H9 (cell line): Measurements from ENCODE around the gene MUL1. TPM values are rescaled to one million over a fixed set of nuclear protein-coding genes. Genes with fewer than 3 reads are reported as not detected.

Experiments used
- DNase-seq: peaks from one replicate; pipeline ENCODE4 v3.0.0-alpha.2; 2017
- H2AFZ ChIP-seq: one replicate; pipeline ENCODE4 v1.6.1; 2013; ENCODE audit warnings: mild to moderate bottlenecking, low read length, control low read depth, moderate library complexity
- H2AK5ac ChIP-seq: 2 replicates; pipeline ENCODE4 v1.6.1; 2013; ENCODE audit warnings: low read length, control low read depth, mixed read lengths; ENCODE audit not compliant: insufficient read length
- H2BK120ac ChIP-seq: one replicate; pipeline ENCODE4 v1.6.1; 2013; ENCODE audit warnings: low read depth, mild to moderate bottlenecking, low read length, control low read depth, inconsistent platforms; ENCODE audit not compliant: poor library complexity, severe bottlenecking
- H2BK12ac ChIP-seq: 2 replicates; pipeline ENCODE4 v1.6.1; 2013; ENCODE audit warnings: low read length, control low read depth, mixed read lengths, low read depth; ENCODE audit not compliant: insufficient read length
- H2BK15ac ChIP-seq: 2 replicates; pipeline ENCODE4 v1.6.1; 2013; ENCODE audit warnings: low read depth, low read length, control low read depth
- H2BK20ac ChIP-seq: one replicate; pipeline ENCODE4 v1.6.1; 2013; ENCODE audit warnings: low read depth, mild to moderate bottlenecking, low read length, control low read depth, inconsistent platforms; ENCODE audit not compliant: poor library complexity, severe bottlenecking
- H2BK5ac ChIP-seq: 2 replicates; pipeline ENCODE4 v1.6.1; 2013; ENCODE audit warnings: low read length, control low read depth, mixed read lengths; ENCODE audit not compliant: insufficient read length
- H3K14ac ChIP-seq: 2 replicates; pipeline ENCODE4 v1.6.1; 2013; ENCODE audit warnings: low read length, control low read depth; ENCODE audit not compliant: insufficient read depth
- H3K18ac ChIP-seq: 2 replicates; pipeline ENCODE4 v1.6.1; 2013; ENCODE audit warnings: low read depth, mild to moderate bottlenecking, mixed read lengths, low read length, control low read depth; ENCODE audit not compliant: insufficient read length
- H3K23ac ChIP-seq: 2 replicates; pipeline ENCODE4 v1.6.1; 2013; ENCODE audit warnings: low read length, control low read depth, mixed read lengths, low read depth; ENCODE audit not compliant: insufficient read length
- H3K23me2 ChIP-seq: 2 replicates; pipeline ENCODE4 v1.6.1; 2013; ENCODE audit warnings: low read depth, mild to moderate bottlenecking, mixed read lengths, low read length, control low read depth; ENCODE audit not compliant: insufficient read length, poor library complexity, severe bottlenecking
- H3K27ac ChIP-seq: 2 replicates; pipeline ENCODE4 v1.5.1; 2013; ENCODE audit warnings: low read length, control low read depth, mixed read lengths, low read depth; ENCODE audit not compliant: insufficient read length
- H3K27me3 ChIP-seq: 2 replicates; pipeline ENCODE4 v1.6.1; 2013; ENCODE audit warnings: low read length, control low read depth, inconsistent platforms; ENCODE audit not compliant: insufficient read depth
- H3K4ac ChIP-seq: 2 replicates; pipeline ENCODE4 v1.6.1; 2013; ENCODE audit warnings: low read depth, mild to moderate bottlenecking, control low read depth, inconsistent platforms, low read length, moderate library complexity
- H3K4me1 ChIP-seq: 2 replicates; pipeline ENCODE4 v1.6.1; 2013; ENCODE audit warnings: low read length, control low read depth, inconsistent platforms; ENCODE audit not compliant: insufficient read depth
- H3K4me2 ChIP-seq: 2 replicates; pipeline ENCODE4 v1.6.1; 2013; ENCODE audit warnings: low read length, control low read depth, mixed read lengths; ENCODE audit not compliant: insufficient read length, insufficient read depth
- H3K56ac ChIP-seq: 2 replicates; pipeline ENCODE4 v1.6.1; 2013; ENCODE audit warnings: low read depth, mild to moderate bottlenecking, mixed read lengths, low read length, control low read depth; ENCODE audit not compliant: insufficient read length
- H3K79me1 ChIP-seq: 2 replicates; pipeline ENCODE4 v1.6.1; 2013; ENCODE audit warnings: low read depth, mild to moderate bottlenecking, moderate library complexity, low read length, control low read depth, inconsistent platforms; ENCODE audit not compliant: insufficient read depth, poor library complexity, severe bottlenecking
- H3K79me2 ChIP-seq: 2 replicates; pipeline ENCODE4 v1.6.1; 2013; ENCODE audit warnings: low read length, control low read depth, inconsistent platforms; ENCODE audit not compliant: insufficient read depth
- H3K9ac ChIP-seq: 2 replicates; pipeline ENCODE4 v1.6.1; 2013; ENCODE audit warnings: low read length, control low read depth, mixed read lengths; ENCODE audit not compliant: insufficient read length; ENCODE audit errors: extremely low read depth
- H3K9me3 ChIP-seq: one replicate; pipeline ENCODE4 v1.6.1; 2013; ENCODE audit warnings: low read depth, low read length, inconsistent platforms; ENCODE audit not compliant: control insufficient read depth
- H3T11ph ChIP-seq: one replicate; pipeline ENCODE4 v1.6.1; 2013; ENCODE audit warnings: mild to moderate bottlenecking, low read length, control low read depth, inconsistent platforms
- H4K20me1 ChIP-seq: one replicate; pipeline ENCODE4 v1.6.1; 2013; ENCODE audit not compliant: control insufficient read depth, insufficient read length, insufficient read depth
- H4K5ac ChIP-seq: 2 replicates; pipeline ENCODE4 v1.6.1; 2013; ENCODE audit warnings: low read depth, mild to moderate bottlenecking, mixed read lengths, low read length, control low read depth; ENCODE audit not compliant: insufficient read length
- H4K8ac ChIP-seq: replicated peaks from 2 replicates; pipeline ENCODE4 v1.6.1; 2013; ENCODE audit warnings: low read length, control low read depth, mixed read lengths, low read depth; ENCODE audit not compliant: insufficient read length
- H4K91ac ChIP-seq: 2 replicates; pipeline ENCODE4 v1.6.1; 2013; ENCODE audit warnings: low read depth, mild to moderate bottlenecking, moderate library complexity, mixed read lengths, low read length, control low read depth; ENCODE audit not compliant: insufficient read length
- H3K27ac Mint-ChIP-seq, 3 experiments: 2 replicates in 2 of 3; 3 replicates in 1 of 3; pipeline ENCODE4 v1.8.0; 2020 to 2021; ENCODE audit warnings: mixed read lengths in 3 of 3, mild to moderate bottlenecking in 1 of 3, moderate library complexity in 1 of 3
- H3K27me3 Mint-ChIP-seq: 2 replicates; pipeline ENCODE4 v1.8.0; 2021; ENCODE audit warnings: low read depth, mild to moderate bottlenecking, moderate library complexity, mixed read lengths
- H3K36me3 Mint-ChIP-seq, 3 experiments: 2 replicates in 2 of 3; 3 replicates in 1 of 3; pipeline ENCODE4 v1.8.0; 2020 to 2021; ENCODE audit warnings: low read depth in 3 of 3, mixed read lengths in 3 of 3; ENCODE audit not compliant: insufficient read depth in 1 of 3
- H3K4me1 Mint-ChIP-seq, 2 experiments: 2 replicates each; pipeline ENCODE4 v1.8.0; 2020; ENCODE audit warnings: mixed read lengths in 2 of 2
- H3K4me3 Mint-ChIP-seq, 2 experiments: 2 replicates in 1 of 2; 3 replicates in 1 of 2; pipeline ENCODE4 v1.8.0; 2020 to 2021; ENCODE audit warnings: mild to moderate bottlenecking in 2 of 2, mixed read lengths in 2 of 2, moderate library complexity in 1 of 2
- H3K9me3 Mint-ChIP-seq, 2 experiments: 2 replicates in 1 of 2; 3 replicates in 1 of 2; pipeline ENCODE4 v1.8.0; 2020; ENCODE audit warnings: mild to moderate bottlenecking in 2 of 2, mixed read lengths in 2 of 2, moderate library complexity in 1 of 2
- WGBS: extraction: QIAGEN DNeasy Blood & Tissue Kit; methylation state at CpG from one replicate; pipeline ENCODE4 v1.1.7; 2013; ENCODE audit warnings: missing lambda C conversion rate, low lambda C conversion rate, mixed read lengths; ENCODE audit not compliant: insufficient read length; ENCODE audit errors: extremely low coverage; 5-methylcytosine and 5-hydroxymethylcytosine counted together
- total RNA-seq: library from RNA; stranded (reverse); gene quantifications from 2 replicates; pipeline ENCODE4 v1.2.1, GENCODE V29; 2021
- TF ChIP-seq, protein P1 (sequence below): fragments of 200-600 bp; sonication (generic); conservative IDR thresholded peaks from 3 replicates; pipeline ENCODE4 v1.8.0; 2021; ENCODE audit warnings: antibody characterized with exemption, mild to moderate bottlenecking

MUL1 gene
- total RNA-seq, 1 experiment from 2014 or later = 27.1 TPM

DNA sequence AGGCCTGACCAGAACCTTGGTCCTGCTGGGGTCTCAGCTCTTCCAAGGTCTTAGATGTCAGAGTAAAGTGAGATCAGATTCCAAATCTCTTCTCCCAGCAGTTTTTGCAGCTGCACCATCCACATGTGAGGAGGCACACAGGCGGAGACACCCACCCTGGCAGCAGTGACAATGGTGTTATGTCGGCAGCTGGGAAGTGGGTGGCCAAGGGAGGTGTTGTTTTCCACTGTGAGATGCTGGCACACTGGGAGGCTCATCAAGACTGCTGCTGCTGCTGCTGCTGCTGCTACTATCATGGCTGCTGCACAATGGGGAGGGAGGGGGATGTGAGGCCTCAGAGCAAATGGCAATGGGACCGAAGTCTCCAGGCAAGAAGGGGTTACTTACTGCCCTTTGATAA lies 45.6 kb downstream of the MUL1 start:
- H4K5ac ChIP-seq = no peak overlapping the region
- no peaks in the 10 kb centered on the region for H3K9me3 ChIP-seq
- no peaks in the 10 kb centered on the region for H3K27me3 ChIP-seq
- Mint-ChIP-seq H3K9me3 (peaks cover 0 to 6% of the 10 kb centered on the region in 2 experiments; a peak in 1 of 5 replicates), H3K27ac (no peak overlapping the region), H3K4me3 (no peak overlapping the region), H3K36me3 (no peaks in the 10 kb centered on the region), H3K27me3 (peaks cover 34% of the 10 kb centered on the region), H3K4me1 (no peaks in the 10 kb centered on the region)
- H3K14ac ChIP-seq = no peak overlapping the region
- H3K23ac ChIP-seq = no peak overlapping the region
- H3K79me2 ChIP-seq = no peaks in the 10 kb centered on the region
- WGBS = no CpG with 5 or more reads among the region's 3 CpGs
- no peak overlapping the region for H2BK15ac ChIP-seq
- no peak overlapping the region for H2AK5ac ChIP-seq
- no peak overlapping the region for H2BK120ac ChIP-seq
- no peaks in the 10 kb centered on the region for H3K23me2 ChIP-seq
- H3K4ac ChIP-seq = no peak overlapping the region
- H2BK20ac ChIP-seq = no peak overlapping the region
- no peaks in the 10 kb centered on the region for H4K20me1 ChIP-seq
- no peak overlapping the region for H3K9ac ChIP-seq
- H3K4me1 ChIP-seq = no peaks in the 10 kb centered on the region
- H2BK5ac ChIP-seq = no peak overlapping the region
- DNase-seq = no peak
- H2BK12ac ChIP-seq = no peak overlapping the region
- H3T11ph ChIP-seq = no peak overlapping the region
- H3K4me2 ChIP-seq = no peak overlapping the region
- no peak overlapping the region for H2AFZ ChIP-seq
- H3K27ac ChIP-seq = no peak overlapping the region
- no peak overlapping the region for H3K18ac ChIP-seq
- TF ChIP-seq, protein P1, sequence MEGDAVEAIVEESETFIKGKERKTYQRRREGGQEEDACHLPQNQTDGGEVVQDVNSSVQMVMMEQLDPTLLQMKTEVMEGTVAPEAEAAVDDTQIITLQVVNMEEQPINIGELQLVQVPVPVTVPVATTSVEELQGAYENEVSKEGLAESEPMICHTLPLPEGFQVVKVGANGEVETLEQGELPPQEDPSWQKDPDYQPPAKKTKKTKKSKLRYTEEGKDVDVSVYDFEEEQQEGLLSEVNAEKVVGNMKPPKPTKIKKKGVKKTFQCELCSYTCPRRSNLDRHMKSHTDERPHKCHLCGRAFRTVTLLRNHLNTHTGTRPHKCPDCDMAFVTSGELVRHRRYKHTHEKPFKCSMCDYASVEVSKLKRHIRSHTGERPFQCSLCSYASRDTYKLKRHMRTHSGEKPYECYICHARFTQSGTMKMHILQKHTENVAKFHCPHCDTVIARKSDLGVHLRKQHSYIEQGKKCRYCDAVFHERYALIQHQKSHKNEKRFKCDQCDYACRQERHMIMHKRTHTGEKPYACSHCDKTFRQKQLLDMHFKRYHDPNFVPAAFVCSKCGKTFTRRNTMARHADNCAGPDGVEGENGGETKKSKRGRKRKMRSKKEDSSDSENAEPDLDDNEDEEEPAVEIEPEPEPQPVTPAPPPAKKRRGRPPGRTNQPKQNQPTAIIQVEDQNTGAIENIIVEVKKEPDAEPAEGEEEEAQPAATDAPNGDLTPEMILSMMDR = no peak
- no peaks in the 10 kb centered on the region for H3K79me1 ChIP-seq
- no peak overlapping the region for H3K56ac ChIP-seq
- no peak overlapping the region for H4K8ac ChIP-seq
- H4K91ac ChIP-seq = no peak overlapping the region
